Measurements from ENCODE around the gene DGCR6.
"Not testable (repeated sequence)": the region's sequence is repeated elsewhere in the genome, so short reads cannot be mapped to it uniquely, and the experiment has no call there.

Gene DGCR6

GRCh38 chr22:18931905-18932652, 26.0 kb downstream of the DGCR6 start:
- DNase-seq: no peak

- DNase-seq: no peak
These were observed 27.8 kb downstream of the DGCR6 start for GRCh38 chr22:18933914-18934313.

- DNase-seq: not testable (repeated sequence)
These were observed 28.6 kb downstream of the DGCR6 start for GRCh38 chr22:18934688-18935087.

GRCh38 chr22:18935889-18936529, 29.9 kb downstream of the DGCR6 start, which contains the start of gene PRODH:
PRODH (minus strand) TSS chr22:18936293; CDS start chr22:18936287, 6 bp downstream.
- DNase-seq: no peak

- DNase-seq: not testable (repeated sequence)
These were observed 32.6 kb downstream of the DGCR6 start for GRCh38 chr22:18938691-18939090.

- not testable (repeated sequence) for DNase-seq
These were observed 41.0 kb downstream of the DGCR6 start for GRCh38 chr22:18947105-18947504.

- no peak for DNase-seq
These were observed 41.8 kb downstream of the DGCR6 start for GRCh38 chr22:18947905-18948304.

- DNase-seq: no peak
These were observed 44.0 kb downstream of the DGCR6 start for GRCh38 chr22:18950141-18950540.

GRCh38 chr22:18952022-18952421, 45.9 kb downstream of the DGCR6 start:
- DNase-seq: no peak

- DNase-seq: not testable (repeated sequence)
These were observed 47.0 kb downstream of the DGCR6 start for GRCh38 chr22:18953128-18953527.

GRCh38 chr22:18954303-18954989, 48.3 kb downstream of the DGCR6 start:
- DNase-seq: peak; percentile 45

- no peak for DNase-seq
These were observed 49.0 kb downstream of the DGCR6 start for GRCh38 chr22:18954990-18955571.

- DNase-seq: no peak
These were observed 49.6 kb downstream of the DGCR6 start for GRCh38 chr22:18955696-18956095.

GRCh38 chr22:18956121-18956895, 50.2 kb downstream of the DGCR6 start:
- DNase-seq: not testable (repeated sequence)

GRCh38 chr22:18956956-18957355, 50.8 kb downstream of the DGCR6 start:
- DNase-seq: not testable (repeated sequence)

- not testable (repeated sequence) for DNase-seq
These were observed 51.7 kb downstream of the DGCR6 start for GRCh38 chr22:18957621-18958320.

- not testable (repeated sequence) for DNase-seq
These were observed 52.2 kb downstream of the DGCR6 start for GRCh38 chr22:18958321-18958705.

GRCh38 chr22:18958738-18959137, 52.6 kb downstream of the DGCR6 start:
- not testable (repeated sequence) for DNase-seq

GRCh38 chr22:18959266-18959665, 53.1 kb downstream of the DGCR6 start:
- not testable (repeated sequence) for DNase-seq

GRCh38 chr22:18959741-18960140, 53.6 kb downstream of the DGCR6 start:
- DNase-seq: not testable (repeated sequence)

- DNase-seq: not testable (repeated sequence)
These were observed 54.2 kb downstream of the DGCR6 start for GRCh38 chr22:18960166-18960820.
